GM12878 (cell line): ENCODE data around the gene DNASE1L3. TPM values are rescaled to one million over a fixed set of nuclear protein-coding genes. Genes with fewer than 3 reads are reported as not detected.

Experiments
- ATAC-seq: fragments of 200-7000 bp; cut with Tn5 transposase; 3 replicates; pipeline ENCODE4 v1.9.1; 2020; ENCODE audit warnings: mild to moderate bottlenecking, moderate library complexity
- BruUV-seq: library from RNA; stranded (reverse); fragments of 400-500 nt; replicated peaks from 2 replicates; lab custom pipeline; 2021; lab: Mats Ljungman, UMichigan
- CTCF ChIA-PET: fragments of 300-600 bp; sonication (Branson Sonifier 250); formaldehyde crosslinking; extraction: SDS; loops from one replicate; lab custom pipeline; 2021; ENCODE audit warnings: inconsistent platforms; lab: Yijun Ruan, JAX
- POLR2A ChIA-PET: fragments of 350-600 bp; formaldehyde crosslinking; extraction: SDS; loops from one replicate; lab custom pipeline; 2021; ENCODE audit warnings: inconsistent platforms; lab: Charles Lee
- RAD21 ChIA-PET: fragments of 300-600 bp; sonication (Branson Sonifier 250); formaldehyde crosslinking; loops from one replicate; lab custom pipeline; 2023; ENCODE audit warnings: antibody characterized with exemption; ENCODE audit not compliant: unreplicated experiment; lab: Charles Lee
- SMC1A ChIA-PET: fragments of 300-600 bp; sonication (Branson Sonifier 250); formaldehyde crosslinking; loops from one replicate; lab custom pipeline; 2023; ENCODE audit not compliant: unreplicated experiment, uncharacterized antibody; lab: Charles Lee
- DNase-seq: peaks from one replicate; pipeline ENCODE4 v3.0.0-alpha.2; 2011; ENCODE audit warnings: low read depth, low spot score
- FAIRE-seq: peaks from 3 replicates; lab custom pipeline; 2011; peaks lifted over from hg19 to GRCh38; lab: Jason Lieb, UNC
- H2AFZ ChIP-seq: 2 replicates; pipeline ENCODE4 v1.6.0; 2011; ENCODE audit warnings: low read depth, low read length, control low read depth; ENCODE audit not compliant: control insufficient read depth
- H3K27ac ChIP-seq: 2 replicates; pipeline ENCODE4 v1.5.1; 2011; ENCODE audit warnings: control low read depth; ENCODE audit not compliant: control insufficient read depth, insufficient read depth
- H3K27me3 ChIP-seq, 2 experiments: replicated peaks in 1 of 2; 2 replicates each; pipeline versions ENCODE4 v1.6.0 to v1.6.1; 2011; ENCODE audit warnings: low read length in 1 of 2; ENCODE audit not compliant: control insufficient read depth in 2 of 2, insufficient read depth in 2 of 2
- H3K36me3 ChIP-seq, 2 experiments: 2 replicates each; pipeline ENCODE4 v1.5.1; 2011; ENCODE audit warnings: low read length in 1 of 2; ENCODE audit not compliant: control insufficient read depth in 2 of 2, insufficient read depth in 2 of 2
- H3K4me1 ChIP-seq: 2 replicates; pipeline ENCODE4 v1.6.1; 2011; ENCODE audit warnings: mild to moderate bottlenecking, low read length, moderate library complexity, mixed read lengths; ENCODE audit not compliant: control insufficient read depth, insufficient read depth
- H3K4me2 ChIP-seq: 2 replicates; pipeline ENCODE4 v1.6.0; 2011; ENCODE audit warnings: control low read depth; ENCODE audit not compliant: control insufficient read depth, insufficient read depth
- H3K4me3 ChIP-seq: fragments of 200-600 bp; sonication (generic); 2 replicates; pipeline ENCODE4 v1.5.1; 2016
- H3K79me2 ChIP-seq: 2 replicates; pipeline ENCODE4 v1.6.0; 2011; ENCODE audit warnings: low read length; ENCODE audit not compliant: control insufficient read depth, insufficient read depth
- H3K9ac ChIP-seq: 2 replicates; pipeline ENCODE4 v1.8.0; 2011; ENCODE audit warnings: low read length, control low read depth, mixed read lengths; ENCODE audit not compliant: control insufficient read depth, insufficient read depth
- H3K9me3 ChIP-seq: replicated peaks from 3 replicates; pipeline ENCODE4 v1.5.1; 2011; ENCODE audit warnings: mild to moderate bottlenecking, low read length; ENCODE audit not compliant: control insufficient read depth, insufficient read depth
- H4K20me1 ChIP-seq: 2 replicates; pipeline ENCODE4 v1.6.0; 2011; ENCODE audit not compliant: control insufficient read depth, insufficient read depth
- CEBPZ ChIP-seq: fragments of 150-350 bp; IDR thresholded peaks from 2 replicates; pipeline ENCODE4 v1.6.1; 2016; ENCODE audit warnings: low read depth, low read length
- E2F4 ChIP-seq: IDR thresholded peaks from 2 replicates; pipeline ENCODE4 v1.6.1; 2012; ENCODE audit warnings: low read depth, low read length, improper control_type of control experiment
- EED ChIP-seq: sonication (generic); IDR thresholded peaks from 2 replicates; pipeline ENCODE4 v1.6.1; 2016; ENCODE audit warnings: antibody characterized with exemption, low read depth
- HDAC2 ChIP-seq: fragments of 200-600 bp; sonication (generic); IDR thresholded peaks from 2 replicates; pipeline ENCODE4 v1.6.1; 2017
- NFYB ChIP-seq: IDR thresholded peaks from 2 replicates; pipeline ENCODE4 v1.6.1; 2011; ENCODE audit warnings: low read depth, mild to moderate bottlenecking, low read length, improper control_type of control experiment, moderate library complexity; ENCODE audit not compliant: insufficient read depth
- RELA ChIP-seq: fragments of 450-650 bp; IDR thresholded peaks from 2 replicates; pipeline ENCODE4 v1.8.0; 2014; ENCODE audit warnings: borderline replicate concordance; ENCODE audit not compliant: partially characterized antibody
- RFX5 ChIP-seq: IDR thresholded peaks from 2 replicates; pipeline ENCODE4 v1.6.1; 2011; ENCODE audit warnings: low read depth, low read length, improper control_type of control experiment
- ZBTB11 ChIP-seq: fragments of 450-650 bp; formaldehyde crosslinking; IDR thresholded peaks from 2 replicates; pipeline ENCODE4 v1.5.0; 2022; ENCODE audit warnings: mild to moderate bottlenecking, missing genetic modification characterization
- WGBS: methylation state at CpG from one replicate; pipeline ENCODE4 v1.1.6; 2016; ENCODE audit warnings: low lambda C conversion rate; ENCODE audit not compliant: insufficient replicate concordance, insufficient coverage; ENCODE audit errors: missing lambda C conversion rate; 5-methylcytosine and 5-hydroxymethylcytosine counted together
- in situ Hi-C: fragments of 300-500 bp; cut with MboI; formaldehyde crosslinking; loops from 9 replicates; pipeline ENCODE4 v1.14.3; 2018; ENCODE audit warnings: mixed read lengths
- intact Hi-C: fragments of 100-400 bp; cut with micrococcal nuclease; formaldehyde crosslinking; loops from one replicate; pipeline ENCODE4 v1.14.2; 2022; ENCODE audit not compliant: unreplicated experiment
- polyA plus RNA-seq, 11 experiments: library from polyadenylated mRNA; depleted of rRNA in 4 of 11; unstranded in 6 of 11; stranded (reverse) in 5 of 11; fragments of >200 nt; fragmentation: Nextera tagmentation in 4 of 11; fragmentation: Illumina TruSeq in 1 of 11; extraction: Ambion mirVana in 4 of 11; extraction: Trizol in 1 of 11; gene quantifications; 1 replicate in 1 of 11; 2 replicates in 10 of 11; pipeline versions ENCODE4 v1.2.1 to v1.2.3, GENCODE V29; 2011 to 2016; ENCODE audit warnings: inconsistent platforms in 2 of 11, missing spikeins in 2 of 11, low read depth in 1 of 11
- total RNA-seq, 4 experiments: library from RNA; depleted of rRNA in 3 of 4; stranded (reverse); fragments of >200 nt in 3 of 4; fragmentation: Illumina TruSeq in 1 of 4; extraction: Trizol in 1 of 4; gene quantifications; 2 replicates each; pipeline versions ENCODE4 v1.2.1 to v1.2.3, GENCODE V29; 2013 to 2021

DNASE1L3 gene
- total and polyA plus RNA-seq, 10 of the 15 experiments (the other 5 are each of a cell fraction or from before 2014, with no cell fraction given) = 3.2 to 72.1 (median 6.3) TPM

GRCh38 chr3:58190882-58191281 is 19.9 kb downstream of the DNASE1L3 start (continued):
- TF ChIP-seq RELA = no peak

GRCh38 chr3:58190291-58190690 is 20.5 kb downstream of the DNASE1L3 start:
- Histone ChIP-seq H3K4me3 (no peak overlapping the region), H3K36me3 (peaks cover 1 to 6% of the 10 kb centered on the region in 2 experiments; a peak in 2 of 4 replicates), H2AFZ (no peak overlapping the region), H3K4me2 (no peak overlapping the region), H3K27me3 (no peaks in the 10 kb centered on the region), H3K4me1 (peaks cover 3% of the 10 kb centered on the region; the same call in 1 of the 2 replicates), H3K9ac (no peak overlapping the region), H4K20me1 (no peaks in the 10 kb centered on the region), H3K79me2 (no peaks in the 10 kb centered on the region), H3K27ac (no peak overlapping the region), H3K9me3 (peaks cover 14% of the 10 kb centered on the region; the same call in 2 of the 3 replicates)
- CTCF ChIA-PET = interaction anchor here (0.6 to 25.2 kb wide), 9 partner anchors 9 to 181 kb away, joined by 3 to 655 read pairs (median 29); partner anchors contain the start of genes ABHD6, DNASE1L3, HTD2 and RPP14
- SMC1A ChIA-PET = interaction anchor here (0.8 to 9.6 kb wide), 14 partner anchors 17 to 178 kb away, joined by 3 to 191 read pairs (median 5); partner anchors contain the start of genes ABHD6, HTD2 and RPP14
- TF ChIP-seq EED = no peak
- TF ChIP-seq HDAC2 = no peak
- no peak for TF ChIP-seq CEBPZ
- no peak for TF ChIP-seq ZBTB11 (CRISPR knock-in tag)
- no peak for TF ChIP-seq RFX5
- TF ChIP-seq NFYB = no peak
- no peak for TF ChIP-seq E2F4
- 95% methylated on average over 4 of the region's 4 CpGs for WGBS
- RAD21 ChIA-PET = interaction anchor here (1.2 to 6.6 kb wide), 9 partner anchors 12 to 110 kb away, joined by 3 to 141 read pairs (median 36); no protein-coding TSS in a partner anchor
- FAIRE-seq (no peak), ATAC-seq (no peak), DNase-seq (no peak)
- in situ Hi-C loops = no loop called here
- BruUV-seq = no TSS peak
- POLR2A ChIA-PET = interaction anchor here (0.6 to 1.3 kb wide), 5 partner anchors 10 to 49 kb away, joined by 3 to 4 read pairs (median 3); no protein-coding TSS in a partner anchor
- intact Hi-C loops = no loop called here
